Measurements from ENCODE around the gene GASK1B.

DNA sequence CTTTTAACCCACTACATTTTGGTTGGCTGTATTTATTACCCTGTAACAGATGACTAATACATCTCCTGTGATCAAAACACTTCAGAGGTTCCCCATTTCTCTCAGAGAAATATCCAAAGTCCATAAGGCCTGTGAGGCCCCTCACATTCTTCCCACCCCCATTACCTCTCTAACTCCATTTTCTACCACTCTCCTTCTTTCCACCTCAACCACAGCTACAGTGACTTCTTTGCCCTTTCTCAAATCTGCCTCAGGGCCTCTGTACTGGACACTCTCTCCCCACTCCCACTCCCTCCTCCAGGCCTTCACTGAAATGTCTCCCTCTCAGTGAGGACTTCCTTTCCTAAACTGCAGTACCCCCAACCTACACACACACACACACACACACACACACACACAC is 29.1 kb upstream of the GASK1B start:
- TF ChIP-seq CTCF (conservative IDR thresholded peaks at IDR 0.05 in 1 of 2, IDR thresholded peaks at IDR 0.05 in 1 of 2; ENCODE audit: low read depth in 1 of 2, low read length in 2 of 2) (no peak), EZH2 (IDR thresholded peaks at IDR 0.05; ENCODE audit: low read length, missing control alignments) (no peak)
